ENCODE measurements around the gene AKT2. TPM values are rescaled to one million over a fixed set of nuclear protein-coding genes. Genes with fewer than 3 reads are reported as not detected.
A peak's percentile ranks its signal among the peaks of the same experiment; 100 is the strongest.

Gene AKT2
- total RNA-seq, 1 donor from 2014 or later = 103 TPM

DNA sequence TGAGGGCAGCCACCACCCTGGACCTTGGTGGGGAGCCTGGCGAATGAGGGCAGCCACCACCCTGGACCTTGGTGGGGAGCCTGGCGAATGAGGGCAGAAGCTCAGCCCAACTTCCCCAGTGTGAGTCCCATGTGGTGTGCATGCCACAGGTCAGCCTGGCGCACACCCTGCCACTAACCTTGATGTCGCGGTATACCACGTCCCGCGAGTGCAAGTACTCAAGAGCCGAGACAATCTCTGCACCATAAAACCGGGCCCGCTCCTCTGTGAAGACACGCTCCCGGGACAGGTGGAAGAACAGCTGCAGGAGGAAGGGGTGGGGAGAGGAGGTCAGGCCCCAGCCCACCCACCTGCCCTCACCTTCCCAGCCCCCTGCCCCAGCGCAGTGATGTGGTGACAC is 47.4 kb downstream of the AKT2 start:
- H3K27me3 ChIP-seq = no peaks in the 10 kb centered on the region
- no peak overlapping the region for H3K4me3 ChIP-seq
- TF ChIP-seq, protein P1, sequence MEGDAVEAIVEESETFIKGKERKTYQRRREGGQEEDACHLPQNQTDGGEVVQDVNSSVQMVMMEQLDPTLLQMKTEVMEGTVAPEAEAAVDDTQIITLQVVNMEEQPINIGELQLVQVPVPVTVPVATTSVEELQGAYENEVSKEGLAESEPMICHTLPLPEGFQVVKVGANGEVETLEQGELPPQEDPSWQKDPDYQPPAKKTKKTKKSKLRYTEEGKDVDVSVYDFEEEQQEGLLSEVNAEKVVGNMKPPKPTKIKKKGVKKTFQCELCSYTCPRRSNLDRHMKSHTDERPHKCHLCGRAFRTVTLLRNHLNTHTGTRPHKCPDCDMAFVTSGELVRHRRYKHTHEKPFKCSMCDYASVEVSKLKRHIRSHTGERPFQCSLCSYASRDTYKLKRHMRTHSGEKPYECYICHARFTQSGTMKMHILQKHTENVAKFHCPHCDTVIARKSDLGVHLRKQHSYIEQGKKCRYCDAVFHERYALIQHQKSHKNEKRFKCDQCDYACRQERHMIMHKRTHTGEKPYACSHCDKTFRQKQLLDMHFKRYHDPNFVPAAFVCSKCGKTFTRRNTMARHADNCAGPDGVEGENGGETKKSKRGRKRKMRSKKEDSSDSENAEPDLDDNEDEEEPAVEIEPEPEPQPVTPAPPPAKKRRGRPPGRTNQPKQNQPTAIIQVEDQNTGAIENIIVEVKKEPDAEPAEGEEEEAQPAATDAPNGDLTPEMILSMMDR (IDR thresholded peaks at IDR 0.05) = no peak
- ATAC-seq (no peak), DNase-seq (no peak)
- intact Hi-C loops (cut with DNase I) = no loop called here
- H3K27ac ChIP-seq = no peak overlapping the region
- H3K4me1 ChIP-seq = peaks cover 7% of the 10 kb centered on the region
- no peaks in the 10 kb centered on the region for H3K9me3 ChIP-seq
- H3K36me3 ChIP-seq = peaks cover 78% of the 10 kb centered on the region

DNA sequence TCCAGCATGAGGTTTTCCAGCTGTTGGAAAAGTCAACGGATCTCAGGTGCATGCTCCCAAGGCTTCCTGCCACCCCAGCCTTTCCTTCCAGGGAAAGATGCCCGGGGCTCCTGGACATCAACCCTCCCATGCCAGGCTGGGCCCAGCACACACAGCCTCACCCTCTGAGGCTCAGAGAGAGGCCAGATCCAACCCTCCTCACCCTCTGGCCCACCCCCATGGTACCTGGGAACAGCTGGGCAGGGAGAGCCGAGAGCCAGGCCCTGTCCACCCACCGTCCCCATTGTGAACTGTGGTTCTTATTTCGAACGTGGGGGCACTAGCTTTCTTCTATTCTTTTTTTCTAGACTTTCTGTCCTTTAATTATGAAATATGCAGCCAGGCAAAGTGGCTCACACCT is 48.8 kb downstream of the AKT2 start:
- intact Hi-C loops (cut with DNase I) = no loop called here
- H3K4me1 ChIP-seq = peaks cover 6% of the 10 kb centered on the region
- H3K27me3 ChIP-seq = no peaks in the 10 kb centered on the region
- TF ChIP-seq, protein P1 (IDR thresholded peaks at IDR 0.05) = no peak
- no peak for DNase-seq
- no peak overlapping the region for H3K4me3 ChIP-seq
- peaks cover 81% of the 10 kb centered on the region for H3K36me3 ChIP-seq
- H3K9me3 ChIP-seq = no peaks in the 10 kb centered on the region
- ATAC-seq = no peak
- no peak overlapping the region for H3K27ac ChIP-seq

DNA sequence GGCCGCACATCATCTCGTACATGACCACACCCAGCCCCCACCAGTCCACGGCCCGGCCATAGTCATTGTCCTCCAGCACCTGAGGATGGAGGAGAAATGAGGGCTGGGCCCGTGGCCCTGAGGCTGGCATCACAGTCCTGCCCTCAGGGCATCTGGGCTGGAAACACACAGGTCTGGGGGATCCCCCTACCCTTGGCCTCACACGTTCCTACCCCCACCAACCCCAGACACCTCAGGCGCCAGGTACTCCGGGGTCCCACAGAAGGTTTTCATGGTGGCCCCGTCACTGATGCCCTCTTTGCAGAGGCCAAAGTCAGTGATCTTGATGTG is 49.2 kb downstream of the AKT2 start:
- ATAC-seq (no peak), DNase-seq (peak; percentile 53)
- TF ChIP-seq, protein P1 (IDR thresholded peaks at IDR 0.05) = no peak
- no peaks in the 10 kb centered on the region for H3K9me3 ChIP-seq
- intact Hi-C loops (cut with DNase I) = no loop called here
- H3K27ac ChIP-seq = no peak overlapping the region
- H3K4me3 ChIP-seq = no peak overlapping the region
- H3K4me1 ChIP-seq = peaks cover 9% of the 10 kb centered on the region
- no peaks in the 10 kb centered on the region for H3K27me3 ChIP-seq
- H3K36me3 ChIP-seq = peaks cover 77% of the 10 kb centered on the region

DNA sequence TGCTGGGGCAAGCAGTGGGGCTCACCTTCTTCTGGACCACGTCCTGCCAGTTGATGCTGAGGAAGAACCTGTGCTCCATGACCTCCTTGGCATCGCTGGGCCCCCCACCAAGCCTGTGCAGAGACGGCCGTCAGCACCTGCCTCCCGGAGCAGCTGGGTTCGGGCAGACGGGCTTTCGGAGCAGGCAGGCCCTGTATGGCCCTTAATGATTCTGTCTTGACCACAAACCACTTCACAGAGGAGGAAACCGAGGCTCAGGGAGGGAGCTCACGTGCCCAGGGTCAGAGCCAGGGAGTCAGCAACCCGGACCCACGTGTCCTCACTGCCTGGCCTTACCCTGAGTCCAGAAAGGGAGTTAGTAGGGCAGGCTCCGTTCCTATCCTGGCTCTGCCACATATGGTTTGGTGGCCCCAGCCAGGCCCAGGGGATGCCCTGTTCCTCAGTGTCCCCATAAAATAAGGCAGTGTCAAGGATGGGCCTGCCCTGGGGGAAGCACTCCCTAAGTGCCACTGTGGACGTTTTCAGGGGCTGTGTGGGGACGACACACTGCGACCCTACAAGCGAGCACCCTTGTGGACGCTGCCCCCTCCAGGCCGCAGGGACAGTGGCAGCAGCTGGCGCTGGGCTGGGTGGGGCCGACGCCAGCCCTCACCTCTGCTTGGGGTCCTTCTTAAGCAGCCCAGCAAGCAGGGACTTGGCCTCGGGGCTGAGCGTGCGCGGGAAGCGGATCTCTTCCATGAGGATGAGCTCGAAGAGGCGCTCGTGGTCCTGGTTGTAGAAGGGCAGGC is 49.7 kb downstream of the AKT2 start:
- no peaks in the 10 kb centered on the region for H3K9me3 ChIP-seq
- H3K36me3 ChIP-seq = peaks cover 72% of the 10 kb centered on the region
- DNase-seq (no peak), ATAC-seq (no peak)
- intact Hi-C loops (cut with DNase I) = no loop called here
- TF ChIP-seq, protein P1 (IDR thresholded peaks at IDR 0.05) = no peak
- H3K27me3 ChIP-seq = no peaks in the 10 kb centered on the region
- H3K27ac ChIP-seq = no peak overlapping the region
- H3K4me1 ChIP-seq = peaks cover 9% of the 10 kb centered on the region
- H3K4me3 ChIP-seq = no peak overlapping the region

DNA sequence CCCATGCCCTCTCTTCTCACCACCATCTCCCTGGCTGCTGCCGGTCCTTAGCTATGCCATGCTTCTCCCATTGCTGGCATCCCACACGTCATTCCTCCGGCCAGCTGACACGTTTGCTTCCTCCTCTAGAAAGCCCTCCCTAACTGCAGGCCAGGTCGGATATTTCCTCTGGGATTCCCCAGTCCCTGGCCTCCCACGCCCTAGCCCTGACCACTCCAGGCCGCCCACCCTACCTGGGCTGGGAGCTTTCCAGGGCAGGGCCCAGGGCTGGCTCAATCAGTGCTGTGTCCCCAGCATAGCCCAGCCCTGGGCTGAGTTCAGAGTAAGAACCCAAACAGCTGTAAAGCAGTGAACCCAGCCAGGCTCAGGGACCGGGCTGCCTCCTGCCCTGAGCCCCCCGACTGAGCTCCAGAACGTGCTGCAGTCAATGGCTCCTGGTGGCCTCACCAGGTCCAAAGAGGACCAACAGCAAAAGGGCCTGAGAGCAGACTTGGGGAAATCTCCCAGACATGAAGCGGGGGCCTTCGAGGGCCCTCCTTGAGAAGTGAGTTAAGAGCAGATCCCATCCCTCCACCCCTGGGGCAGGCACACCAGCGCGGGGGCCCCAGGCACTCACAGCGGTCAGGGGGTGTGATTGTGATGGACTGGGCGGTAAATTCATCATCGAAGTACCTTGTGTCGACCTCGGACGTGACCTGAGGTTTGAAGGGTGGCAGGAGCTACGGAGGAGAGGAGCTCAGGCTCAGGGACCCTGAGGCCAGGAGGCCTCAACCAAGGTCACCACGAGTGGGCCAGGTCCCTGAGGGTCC is 50.5 kb downstream of the AKT2 start:
- Histone ChIP-seq H3K27me3 (no peaks in the 10 kb centered on the region), H3K4me3 (no peak overlapping the region), H3K36me3 (peaks cover 64% of the 10 kb centered on the region), H3K9me3 (no peaks in the 10 kb centered on the region), H3K27ac (no peak overlapping the region), H3K4me1 (peaks cover 9% of the 10 kb centered on the region)
- intact Hi-C loops (cut with DNase I) = no loop called here
- DNase-seq = peak; percentile 41
- TF ChIP-seq, protein P1 (IDR thresholded peaks at IDR 0.05) = no peak
- no peak for ATAC-seq
